Activated naive CD4-positive, alpha-beta T cell treated with anti-CD3 and anti-CD28 coated beads, Interleukin-2, amount 50 U/mL, for 24 hours (primary cell): ENCODE data around the gene PRRC2A.
"Not testable (repeated sequence)": the region's sequence is repeated elsewhere in the genome, so short reads cannot be mapped to it uniquely, and the experiment has no call there.

Experiments used
- H3K27ac Mint-ChIP-seq: one replicate; pipeline ENCODE4 v1.8.0; 2021; ENCODE audit warnings: mild to moderate bottlenecking, mixed read lengths
- H3K27me3 Mint-ChIP-seq: one replicate; pipeline ENCODE4 v1.8.0; 2021; ENCODE audit warnings: mixed read lengths
- H3K36me3 Mint-ChIP-seq: one replicate; pipeline ENCODE4 v1.8.0; 2021; ENCODE audit warnings: mixed read lengths
- H3K4me1 Mint-ChIP-seq: one replicate; pipeline ENCODE4 v1.8.0; 2021; ENCODE audit warnings: mixed read lengths
- H3K4me3 Mint-ChIP-seq: one replicate; pipeline ENCODE4 v1.8.0; 2021; ENCODE audit warnings: mild to moderate bottlenecking, mixed read lengths
- H3K9me3 Mint-ChIP-seq: one replicate; pipeline ENCODE4 v1.8.0; 2021; ENCODE audit warnings: mixed read lengths

PRRC2A gene

GRCh38 chr6:31580438-31580740 is 40.1 kb upstream of the PRRC2A start:
- Mint-ChIP-seq H3K9me3 (no peaks in the 10 kb centered on the region), H3K27me3 (no peaks in the 10 kb centered on the region), H3K4me1 (peaks cover 77% of the 10 kb centered on the region), H3K27ac (peak overlapping the region; percentile 97), H3K36me3 (peaks cover 36% of the 10 kb centered on the region), H3K4me3 (peak overlapping the region; percentile 93)

GRCh38 chr6:31580807-31581433 is 39.6 kb upstream of the PRRC2A start:
- Mint-ChIP-seq H3K9me3 (no peaks in the 10 kb centered on the region), H3K27me3 (no peaks in the 10 kb centered on the region), H3K4me3 (peak overlapping the region; percentile 93), H3K4me1 (peaks cover 77% of the 10 kb centered on the region), H3K27ac (peak overlapping the region; percentile 97), H3K36me3 (peaks cover 31% of the 10 kb centered on the region)

- H3K27me3 Mint-ChIP-seq: no peaks in the 10 kb centered on the region
- peak overlapping the region; percentile 93 for H3K4me3 Mint-ChIP-seq
- H3K36me3 Mint-ChIP-seq: peaks cover 24% of the 10 kb centered on the region
- peaks cover 77% of the 10 kb centered on the region for H3K4me1 Mint-ChIP-seq
- peak overlapping the region; percentile 95 for H3K27ac Mint-ChIP-seq
- H3K9me3 Mint-ChIP-seq: no peaks in the 10 kb centered on the region
These were observed 38.9 kb upstream of the PRRC2A start for GRCh38 chr6:31581434-31582229.

GRCh38 chr6:31582230-31582643 is 38.3 kb upstream of the PRRC2A start, which contains the start of gene LTB:
TSS of gene LTB (minus strand) at chr6:31582424. CDS start at chr6:31582417, 7 bp downstream.
- H3K4me1 Mint-ChIP-seq: peaks cover 77% of the 10 kb centered on the region
- peak within 1 kb of the TSS; percentile 95 for H3K27ac Mint-ChIP-seq
- H3K4me3 Mint-ChIP-seq: peak within 1 kb of the TSS; percentile 93
- no peaks in the 10 kb centered on the region for H3K27me3 Mint-ChIP-seq
- H3K9me3 Mint-ChIP-seq: no peaks in the 10 kb centered on the region
- H3K36me3 Mint-ChIP-seq: peaks cover 22% of the 10 kb centered on the region

GRCh38 chr6:31585491-31585890 is 35.0 kb upstream of the PRRC2A start:
- H3K4me3 Mint-ChIP-seq: peak overlapping the region; percentile 69
- H3K4me1 Mint-ChIP-seq: peaks cover 72% of the 10 kb centered on the region
- H3K36me3 Mint-ChIP-seq: peaks cover 12% of the 10 kb centered on the region
- H3K9me3 Mint-ChIP-seq: no peaks in the 10 kb centered on the region
- no peaks in the 10 kb centered on the region for H3K27me3 Mint-ChIP-seq
- peak overlapping the region; percentile 97 for H3K27ac Mint-ChIP-seq

GRCh38 chr6:31586008-31586407 is 34.5 kb upstream of the PRRC2A start, which contains the start of gene LST1:
TSS of gene LST1 (plus strand) at chr6:31586277. CDS start at chr6:31587300, 1,023 bp downstream.
- Mint-ChIP-seq H3K36me3 (peaks cover 10% of the 10 kb centered on the region), H3K27me3 (no peaks in the 10 kb centered on the region), H3K27ac (peak within 1 kb of the TSS; percentile 97), H3K4me1 (peaks cover 74% of the 10 kb centered on the region), H3K4me3 (peak within 1 kb of the TSS; percentile 82), H3K9me3 (no peaks in the 10 kb centered on the region)

- Mint-ChIP-seq H3K9me3 (no peaks in the 10 kb centered on the region), H3K4me3 (peak overlapping the region; percentile 82), H3K36me3 (peaks cover 6% of the 10 kb centered on the region), H3K27ac (peak overlapping the region; percentile 97), H3K27me3 (no peaks in the 10 kb centered on the region), H3K4me1 (peaks cover 73% of the 10 kb centered on the region)
These were observed 33.8 kb upstream of the PRRC2A start for GRCh38 chr6:31586599-31587281.

GRCh38 chr6:31587791-31588777 is 32.4 kb upstream of the PRRC2A start:
- Mint-ChIP-seq H3K27me3 (no peaks in the 10 kb centered on the region), H3K4me3 (peak overlapping the region; percentile 82), H3K27ac (peak overlapping the region; percentile 96), H3K4me1 (peaks cover 73% of the 10 kb centered on the region), H3K9me3 (no peaks in the 10 kb centered on the region), H3K36me3 (peaks cover 2% of the 10 kb centered on the region)

GRCh38 chr6:31588871-31589650 is 31.5 kb upstream of the PRRC2A start:
- Mint-ChIP-seq H3K36me3 (peaks cover 2% of the 10 kb centered on the region), H3K9me3 (no peaks in the 10 kb centered on the region), H3K27me3 (no peaks in the 10 kb centered on the region), H3K27ac (peak overlapping the region; percentile 81), H3K4me1 (peaks cover 75% of the 10 kb centered on the region), H3K4me3 (no peak overlapping the region)

GRCh38 chr6:31590691-31591090 is 29.8 kb upstream of the PRRC2A start:
- not testable (repeated sequence) for H3K36me3 Mint-ChIP-seq, H3K4me3 Mint-ChIP-seq, H3K27ac Mint-ChIP-seq, H3K9me3 Mint-ChIP-seq, H3K27me3 Mint-ChIP-seq
- H3K4me1 Mint-ChIP-seq: peaks cover 63% of the 10 kb centered on the region

- peak overlapping the region; percentile 84 for H3K27ac Mint-ChIP-seq
- H3K27me3 Mint-ChIP-seq: no peaks in the 10 kb centered on the region
- H3K36me3 Mint-ChIP-seq: peaks cover 2% of the 10 kb centered on the region
- H3K9me3 Mint-ChIP-seq: no peaks in the 10 kb centered on the region
- H3K4me1 Mint-ChIP-seq: peaks cover 61% of the 10 kb centered on the region
- H3K4me3 Mint-ChIP-seq: peak overlapping the region; percentile 68
These were observed 28.1 kb upstream of the PRRC2A start for GRCh38 chr6:31592396-31592771.

- Mint-ChIP-seq H3K9me3 (no peaks in the 10 kb centered on the region), H3K27ac (peak overlapping the region; percentile 25), H3K36me3 (no peaks in the 10 kb centered on the region), H3K4me1 (peaks cover 54% of the 10 kb centered on the region), H3K4me3 (peak overlapping the region; percentile 37), H3K27me3 (no peaks in the 10 kb centered on the region)
These were observed 23.5 kb upstream of the PRRC2A start for GRCh38 chr6:31597006-31597405.

- Mint-ChIP-seq H3K36me3 (no peaks in the 10 kb centered on the region), H3K27ac (no peak overlapping the region), H3K4me1 (no peaks in the 10 kb centered on the region), H3K9me3 (no peaks in the 10 kb centered on the region), H3K4me3 (no peak overlapping the region), H3K27me3 (no peaks in the 10 kb centered on the region)
These were observed 13.2 kb upstream of the PRRC2A start for GRCh38 chr6:31607317-31607716.
